ENCODE measurements around the gene SEMA5B. TPM values are rescaled to one million over a fixed set of nuclear protein-coding genes. Genes with fewer than 3 reads are reported as not detected.
A peak's percentile ranks its signal among the peaks of the same experiment; 100 is the strongest.

Gene SEMA5B
- total RNA-seq, 2 donors from 2014 or later = 0.09 to 2.9 TPM

DNA sequence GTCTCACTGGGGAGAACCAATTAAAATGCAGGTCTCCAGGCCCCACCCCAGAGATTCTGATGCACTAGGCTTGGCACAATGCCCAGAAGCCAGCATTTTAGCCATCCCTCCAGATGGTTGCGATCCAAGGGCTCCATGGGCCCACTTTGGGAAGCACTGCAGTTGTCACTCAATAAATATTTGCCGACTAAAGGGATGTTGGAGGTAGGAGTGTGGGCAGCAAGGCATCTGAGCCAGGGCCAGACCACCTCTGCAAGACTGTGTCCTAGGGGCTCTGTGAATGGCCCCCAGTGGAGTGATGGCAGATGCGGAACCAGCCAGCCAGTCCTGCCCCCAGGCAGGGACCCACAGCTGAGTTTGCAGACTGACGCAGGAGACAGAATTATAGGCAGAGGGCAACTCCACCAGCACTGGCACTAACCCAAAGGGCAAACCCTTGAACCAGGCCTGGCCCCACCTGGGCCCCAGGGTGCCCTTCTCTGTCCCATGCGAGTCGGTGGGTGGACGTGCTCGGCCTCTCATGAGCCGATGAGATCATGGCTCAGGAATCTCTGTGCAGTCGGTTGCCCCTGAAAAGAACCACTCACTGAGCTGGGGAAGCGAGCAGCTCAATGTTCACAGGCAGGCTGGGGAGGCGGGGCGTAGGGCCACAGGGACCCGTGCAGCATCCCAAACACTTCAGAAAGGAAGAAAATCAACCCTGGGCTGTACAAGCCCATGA is 49.7 kb downstream of the SEMA5B start:
- no peak overlapping the region for H3K27ac ChIP-seq
- intact Hi-C loops (cut with DNase I) = no loop called here

DNA sequence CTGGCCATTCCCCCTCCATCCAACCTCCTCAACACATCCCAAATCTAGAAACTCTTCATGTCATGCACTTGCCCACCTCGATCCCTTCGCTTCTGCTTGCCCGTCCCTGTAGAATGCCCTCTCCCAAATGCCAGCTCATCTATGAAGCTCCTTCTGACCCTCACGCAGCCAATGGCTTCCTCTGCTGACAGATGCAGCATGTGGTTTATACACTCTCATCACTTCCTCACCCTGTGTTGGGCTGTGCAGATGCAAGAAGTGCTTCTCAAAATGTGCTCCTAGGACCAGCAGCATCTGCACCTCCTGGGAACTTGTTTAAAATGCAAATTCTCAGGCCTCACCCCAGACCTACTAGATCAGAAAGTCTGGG is 51.7 kb downstream of the SEMA5B start:
- TF ChIP-seq CTCF (IDR thresholded peaks at IDR 0.05) (no peak), POLR2AphosphoS5 (IDR thresholded peaks at IDR 0.05) (no peak), POLR2A (IDR thresholded peaks at IDR 0.05) (no peak)
- intact Hi-C loops (cut with DNase I) = no loop called here
- Histone ChIP-seq H3K4me1 (replicated peaks) (peaks cover 12% of the 10 kb centered on the region), H3K9me3 (no peaks in the 10 kb centered on the region), H3K27me3 (replicated peaks; ENCODE audit: insufficient read depth) (no peaks in the 10 kb centered on the region), H3K4me3 (no peak overlapping the region), H3K36me3 (no peaks in the 10 kb centered on the region), H3K27ac (no peak overlapping the region)
- 25% methylated on average over 4 of the region's 4 CpGs for WGBS
- DNase-seq (ENCODE audit: low spot score) = no peak

More for the DNA sequence above, 49.7 kb downstream of the SEMA5B start:
- Histone ChIP-seq H3K9me3 (no peaks in the 10 kb centered on the region), H3K4me3 (no peak overlapping the region), H3K36me3 (no peaks in the 10 kb centered on the region), H3K4me1 (replicated peaks) (peaks cover 12% of the 10 kb centered on the region), H3K27me3 (replicated peaks; ENCODE audit: insufficient read depth) (no peaks in the 10 kb centered on the region)
- no peak for DNase-seq (ENCODE audit: low spot score)
- TF ChIP-seq POLR2AphosphoS5 (IDR thresholded peaks at IDR 0.05) = no peak
- no peak for TF ChIP-seq CTCF (IDR thresholded peaks at IDR 0.05)
- TF ChIP-seq POLR2A (IDR thresholded peaks at IDR 0.05) = no peak
- WGBS = 39% methylated on average over 14 of the region's 14 CpGs

DNA sequence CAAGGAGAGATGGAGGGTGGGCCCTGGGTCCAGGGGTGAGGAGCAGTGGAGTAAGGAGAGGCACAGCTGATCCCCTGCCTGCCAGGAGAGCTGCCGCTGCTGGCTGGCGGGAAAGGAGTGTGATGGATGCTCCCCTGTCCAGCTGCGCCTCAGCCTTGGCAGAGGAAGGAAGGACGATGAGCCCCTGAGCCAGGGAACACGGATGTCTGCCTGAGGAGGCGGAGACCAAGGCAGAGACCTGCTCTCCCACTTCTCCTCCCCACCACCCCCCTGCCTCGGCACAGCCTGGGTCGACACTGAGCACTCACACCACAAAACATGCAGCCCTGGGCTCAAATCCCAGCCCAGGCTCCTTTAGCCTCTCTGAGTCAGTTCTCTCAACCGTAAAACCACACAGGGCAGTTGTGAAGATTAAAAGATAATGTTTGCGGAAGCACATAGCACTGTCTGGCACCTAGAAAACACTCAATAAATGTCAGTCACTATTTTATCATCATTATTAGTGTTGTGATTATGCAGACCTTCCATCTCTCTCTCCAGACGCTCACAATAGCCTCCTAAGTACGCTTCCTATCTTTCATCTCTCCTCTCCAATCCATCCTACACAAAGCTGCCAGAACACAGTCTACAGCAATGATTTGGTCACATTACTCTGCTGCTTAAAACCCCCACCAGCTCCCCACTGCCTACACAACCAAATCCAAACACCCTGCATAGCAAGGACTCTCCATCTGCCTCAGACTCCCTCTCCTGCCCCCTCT is 52.2 kb downstream of the SEMA5B start:
- H3K4me1 ChIP-seq (replicated peaks) = peaks cover 12% of the 10 kb centered on the region
- no peaks in the 10 kb centered on the region for H3K9me3 ChIP-seq
- 10% methylated on average over 12 of the region's 12 CpGs for WGBS
- no peak overlapping the region for H3K4me3 ChIP-seq
- TF ChIP-seq POLR2AphosphoS5 (IDR thresholded peaks at IDR 0.05) (peak; percentile 74), CTCF (IDR thresholded peaks at IDR 0.05) (no peak), POLR2A (IDR thresholded peaks at IDR 0.05) (no peak)
- H3K27me3 ChIP-seq (replicated peaks; ENCODE audit: insufficient read depth) = no peaks in the 10 kb centered on the region
- H3K27ac ChIP-seq = peak overlapping the region in 1 of 2 donors; percentile 19
- intact Hi-C loops (cut with DNase I) = no loop called here
- peak; percentile 80 for DNase-seq (ENCODE audit: low spot score)
- H3K36me3 ChIP-seq = no peaks in the 10 kb centered on the region

DNA sequence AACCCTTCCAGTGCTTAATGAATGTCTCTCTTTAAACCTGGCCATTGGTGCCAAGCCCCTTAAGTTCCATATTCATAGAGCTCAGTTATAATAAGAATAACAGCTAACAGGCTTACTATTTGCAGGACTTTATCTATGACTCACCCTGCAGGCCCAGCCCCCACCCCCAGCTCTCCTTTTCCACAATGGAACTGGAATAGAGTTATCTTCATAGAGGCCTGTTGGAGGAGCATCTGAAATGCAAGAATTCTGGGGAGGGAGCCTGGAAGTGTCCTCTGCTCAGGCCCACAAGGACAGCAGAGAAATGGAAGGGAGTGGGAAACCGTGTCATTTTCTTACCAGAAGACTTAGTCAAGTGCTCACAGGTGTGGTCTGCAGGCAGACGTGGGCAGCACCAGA is 52.8 kb downstream of the SEMA5B start:
- Histone ChIP-seq H3K36me3 (no peaks in the 10 kb centered on the region), H3K4me1 (replicated peaks) (peaks cover 12% of the 10 kb centered on the region), H3K4me3 (no peak overlapping the region), H3K27me3 (replicated peaks; ENCODE audit: insufficient read depth) (no peaks in the 10 kb centered on the region), H3K27ac (peak overlapping the region in 1 of 2 donors; percentile 19), H3K9me3 (no peaks in the 10 kb centered on the region)
- WGBS = 15% methylated on average over 2 of the region's 2 CpGs
- DNase-seq (ENCODE audit: low spot score) = no peak
- TF ChIP-seq POLR2A (IDR thresholded peaks at IDR 0.05) (no peak), POLR2AphosphoS5 (IDR thresholded peaks at IDR 0.05) (no peak), CTCF (IDR thresholded peaks at IDR 0.05) (no peak)
- intact Hi-C loops (cut with DNase I) = no loop called here
